GM12878 (cell line): ENCODE data around the gene PDZD2. TPM values are rescaled to one million over a fixed set of nuclear protein-coding genes. Genes with fewer than 3 reads are reported as not detected.

ENCODE experiments used
- ATAC-seq: fragments of 200-7000 bp; cut with Tn5 transposase; 3 replicates; pipeline ENCODE4 v1.9.1; 2020; ENCODE audit warnings: mild to moderate bottlenecking, moderate library complexity
- BruUV-seq: library from RNA; stranded (reverse); fragments of 400-500 nt; replicated peaks from 2 replicates; lab custom pipeline; 2021; lab: Mats Ljungman, UMichigan
- CTCF ChIA-PET: fragments of 300-600 bp; sonication (Branson Sonifier 250); formaldehyde crosslinking; extraction: SDS; loops from one replicate; lab custom pipeline; 2021; ENCODE audit warnings: inconsistent platforms; lab: Yijun Ruan, JAX
- POLR2A ChIA-PET: fragments of 350-600 bp; formaldehyde crosslinking; extraction: SDS; loops from one replicate; lab custom pipeline; 2021; ENCODE audit warnings: inconsistent platforms; lab: Charles Lee
- RAD21 ChIA-PET: fragments of 300-600 bp; sonication (Branson Sonifier 250); formaldehyde crosslinking; loops from one replicate; lab custom pipeline; 2023; ENCODE audit warnings: antibody characterized with exemption; ENCODE audit not compliant: unreplicated experiment; lab: Charles Lee
- SMC1A ChIA-PET: fragments of 300-600 bp; sonication (Branson Sonifier 250); formaldehyde crosslinking; loops from one replicate; lab custom pipeline; 2023; ENCODE audit not compliant: unreplicated experiment, uncharacterized antibody; lab: Charles Lee
- DNase-seq: peaks from one replicate; pipeline ENCODE4 v3.0.0-alpha.2; 2011; ENCODE audit warnings: low read depth, low spot score
- FAIRE-seq: peaks from 3 replicates; lab custom pipeline; 2011; peaks lifted over from hg19 to GRCh38; lab: Jason Lieb, UNC
- H2AFZ ChIP-seq: 2 replicates; pipeline ENCODE4 v1.6.0; 2011; ENCODE audit warnings: low read depth, low read length, control low read depth; ENCODE audit not compliant: control insufficient read depth
- H3K27ac ChIP-seq: 2 replicates; pipeline ENCODE4 v1.5.1; 2011; ENCODE audit warnings: control low read depth; ENCODE audit not compliant: control insufficient read depth, insufficient read depth
- H3K27me3 ChIP-seq, 2 experiments: replicated peaks in 1 of 2; 2 replicates each; pipeline versions ENCODE4 v1.6.0 to v1.6.1; 2011; ENCODE audit warnings: low read length in 1 of 2; ENCODE audit not compliant: control insufficient read depth in 2 of 2, insufficient read depth in 2 of 2
- H3K36me3 ChIP-seq, 2 experiments: 2 replicates each; pipeline ENCODE4 v1.5.1; 2011; ENCODE audit warnings: low read length in 1 of 2; ENCODE audit not compliant: control insufficient read depth in 2 of 2, insufficient read depth in 2 of 2
- H3K4me1 ChIP-seq: 2 replicates; pipeline ENCODE4 v1.6.1; 2011; ENCODE audit warnings: mild to moderate bottlenecking, low read length, moderate library complexity, mixed read lengths; ENCODE audit not compliant: control insufficient read depth, insufficient read depth
- H3K4me2 ChIP-seq: 2 replicates; pipeline ENCODE4 v1.6.0; 2011; ENCODE audit warnings: control low read depth; ENCODE audit not compliant: control insufficient read depth, insufficient read depth
- H3K4me3 ChIP-seq: fragments of 200-600 bp; sonication (generic); 2 replicates; pipeline ENCODE4 v1.5.1; 2016
- H3K79me2 ChIP-seq: 2 replicates; pipeline ENCODE4 v1.6.0; 2011; ENCODE audit warnings: low read length; ENCODE audit not compliant: control insufficient read depth, insufficient read depth
- H3K9ac ChIP-seq: 2 replicates; pipeline ENCODE4 v1.8.0; 2011; ENCODE audit warnings: low read length, control low read depth, mixed read lengths; ENCODE audit not compliant: control insufficient read depth, insufficient read depth
- H3K9me3 ChIP-seq: replicated peaks from 3 replicates; pipeline ENCODE4 v1.5.1; 2011; ENCODE audit warnings: mild to moderate bottlenecking, low read length; ENCODE audit not compliant: control insufficient read depth, insufficient read depth
- H4K20me1 ChIP-seq: 2 replicates; pipeline ENCODE4 v1.6.0; 2011; ENCODE audit not compliant: control insufficient read depth, insufficient read depth
- CHD4 ChIP-seq: fragments of 200-600 bp; sonication (generic); IDR thresholded peaks from 2 replicates; pipeline ENCODE4 v1.6.1; 2016; ENCODE audit warnings: mild to moderate bottlenecking
- DPF2 ChIP-seq: fragments of 450-650 bp; IDR thresholded peaks from 2 replicates; pipeline ENCODE4 v1.6.1; 2017; ENCODE audit warnings: mild to moderate bottlenecking
- KLF5 ChIP-seq: fragments of 450-650 bp; IDR thresholded peaks from 2 replicates; pipeline ENCODE4 v1.6.1; 2014; ENCODE audit warnings: mild to moderate bottlenecking; ENCODE audit not compliant: partially characterized antibody
- PAX5 ChIP-seq: IDR thresholded peaks from 2 replicates; pipeline ENCODE4 v1.6.1; 2011; ENCODE audit warnings: low read depth, low read length, borderline replicate concordance
- SRF ChIP-seq, 2 experiments: IDR thresholded peaks; 2 replicates each; pipeline ENCODE4 v1.6.1; 2011; ENCODE audit warnings: low read depth in 2 of 2, low read length in 2 of 2, mild to moderate bottlenecking in 1 of 2, moderate library complexity in 1 of 2
- TBL1XR1 ChIP-seq: IDR thresholded peaks from 2 replicates; pipeline ENCODE4 v1.6.1; 2012; ENCODE audit warnings: low read depth, low read length, improper control_type of control experiment
- ZNF274 ChIP-seq: IDR thresholded peaks from one replicate; pipeline ENCODE4 v1.8.0; 2011; ENCODE audit not compliant: insufficient read length, insufficient read depth
- WGBS: methylation state at CpG from one replicate; pipeline ENCODE4 v1.1.6; 2016; ENCODE audit warnings: low lambda C conversion rate; ENCODE audit not compliant: insufficient replicate concordance, insufficient coverage; ENCODE audit errors: missing lambda C conversion rate; 5-methylcytosine and 5-hydroxymethylcytosine counted together
- in situ Hi-C: fragments of 300-500 bp; cut with MboI; formaldehyde crosslinking; loops from 9 replicates; pipeline ENCODE4 v1.14.3; 2018; ENCODE audit warnings: mixed read lengths
- intact Hi-C: fragments of 100-400 bp; cut with micrococcal nuclease; formaldehyde crosslinking; loops from one replicate; pipeline ENCODE4 v1.14.2; 2022; ENCODE audit not compliant: unreplicated experiment
- polyA plus RNA-seq, 11 experiments: library from polyadenylated mRNA; depleted of rRNA in 4 of 11; unstranded in 6 of 11; stranded (reverse) in 5 of 11; fragments of >200 nt; fragmentation: Nextera tagmentation in 4 of 11; fragmentation: Illumina TruSeq in 1 of 11; extraction: Ambion mirVana in 4 of 11; extraction: Trizol in 1 of 11; gene quantifications; 1 replicate in 1 of 11; 2 replicates in 10 of 11; pipeline versions ENCODE4 v1.2.1 to v1.2.3, GENCODE V29; 2011 to 2016; ENCODE audit warnings: inconsistent platforms in 2 of 11, missing spikeins in 2 of 11, low read depth in 1 of 11
- total RNA-seq, 4 experiments: library from RNA; depleted of rRNA in 3 of 4; stranded (reverse); fragments of >200 nt in 3 of 4; fragmentation: Illumina TruSeq in 1 of 4; extraction: Trizol in 1 of 4; gene quantifications; 2 replicates each; pipeline versions ENCODE4 v1.2.1 to v1.2.3, GENCODE V29; 2013 to 2021
- TF ChIP-seq, protein P1 (sequence below): fragments of 450-650 bp; formaldehyde crosslinking; IDR thresholded peaks from 2 replicates; pipeline ENCODE4 v1.4.0; 2020; ENCODE audit warnings: mild to moderate bottlenecking, moderate library complexity
- TF ChIP-seq, protein P2 (sequence below): fragments of 450-650 bp; conservative IDR thresholded peaks from 2 replicates; pipeline ENCODE4 v1.6.1; 2017; ENCODE audit warnings: mild to moderate bottlenecking, moderate library complexity

The PDZD2 gene
- total and polyA plus RNA-seq, 10 of the 15 experiments (the other 5 are each of a cell fraction or from before 2014, with no cell fraction given): 0.01 to 0.58 (median 0.29) TPM; not detected in 3

DNA sequence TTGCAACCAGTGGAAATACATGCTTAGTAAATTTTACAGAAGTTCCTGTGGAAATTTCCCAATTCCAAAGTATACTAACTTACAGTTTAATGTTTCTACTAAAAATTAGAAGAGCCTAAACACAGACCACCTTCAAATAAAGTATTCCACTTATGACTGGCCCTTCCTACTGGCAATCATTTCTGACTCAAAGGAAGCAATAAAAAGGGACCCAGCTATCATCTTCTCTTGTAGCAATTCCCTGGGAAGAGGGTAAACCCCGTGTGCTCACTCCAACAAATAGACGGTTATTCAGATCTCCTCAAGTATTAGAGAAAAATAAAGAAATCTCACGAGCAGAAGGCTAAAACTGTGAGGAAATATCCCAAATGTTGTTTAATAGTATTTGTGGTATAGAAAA lies 491.9 kb downstream of the PDZD2 start:
- H2AFZ ChIP-seq: no peak overlapping the region
- no peak for FAIRE-seq
- no peaks in the 10 kb centered on the region for H3K27me3 ChIP-seq
- CTCF ChIA-PET: interaction anchor here (1.3 to 1.4 kb wide), 2 partner anchors 14 to 345 kb away, joined by 3 to 5 read pairs; no protein-coding TSS in a partner anchor
- BruUV-seq: TSS peak; percentile 18
- ATAC-seq: no peak
- no peak overlapping the region for H3K9ac ChIP-seq
- no peaks in the 10 kb centered on the region for H4K20me1 ChIP-seq
- no peaks in the 10 kb centered on the region for H3K4me1 ChIP-seq
- H3K9me3 ChIP-seq: no peaks in the 10 kb centered on the region
- RAD21 ChIA-PET: no interaction called here
- SMC1A ChIA-PET: interaction anchor here (1.3 kb wide), 1 partner anchor 10 kb away, joined by 4 read pairs; no protein-coding TSS in a partner anchor
- H3K27ac ChIP-seq: no peak overlapping the region
- peaks cover 5% of the 10 kb centered on the region for H3K79me2 ChIP-seq
- 63% methylated on average over 3 of the region's 3 CpGs for WGBS
- POLR2A ChIA-PET: no interaction called here
- no peak overlapping the region for H3K4me2 ChIP-seq
- H3K36me3 ChIP-seq: peaks cover 6 to 35% of the 10 kb centered on the region in 2 experiments
- no peak for DNase-seq
- no peak for TF ChIP-seq DPF2
- TF ChIP-seq ZNF274: no peak
- TF ChIP-seq CHD4: no peak
- no peak for TF ChIP-seq TBL1XR1
- no peak for TF ChIP-seq PAX5
- H3K4me3 ChIP-seq: no peak overlapping the region
- intact Hi-C loops (no loop called here), in situ Hi-C loops (no loop called here)

DNA sequence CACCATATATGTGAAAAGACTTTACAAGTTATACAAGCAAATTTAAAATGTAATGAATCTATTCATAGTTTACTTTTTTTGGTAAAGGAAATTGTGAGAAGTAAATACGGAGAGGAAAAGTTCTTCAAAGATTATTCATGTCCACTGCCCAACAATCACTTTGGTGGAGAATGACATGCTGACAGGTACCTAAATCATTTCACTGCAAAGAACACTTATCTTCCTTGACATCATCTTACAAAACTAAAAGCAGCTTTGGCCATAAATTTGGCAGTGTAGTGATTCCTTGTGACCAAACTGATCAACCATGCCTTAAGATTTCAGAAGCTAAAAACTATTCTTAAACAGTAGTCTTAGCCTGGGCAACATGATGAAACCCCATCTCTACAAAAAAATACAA lies 492.7 kb downstream of the PDZD2 start:
- BruUV-seq: no TSS peak
- ChIA-PET SMC1A (interaction anchor here (1.1 to 1.3 kb wide), 2 partner anchors 10 to 200 kb away, joined by 3 to 4 read pairs; no protein-coding TSS in a partner anchor), CTCF (interaction anchor here (1.3 to 1.4 kb wide), 2 partner anchors 13 to 346 kb away, joined by 3 to 5 read pairs; no protein-coding TSS in a partner anchor), POLR2A (no interaction called here), RAD21 (no interaction called here)
- Histone ChIP-seq H3K27ac (no peak overlapping the region), H2AFZ (no peak overlapping the region), H3K9me3 (no peaks in the 10 kb centered on the region), H3K36me3 (peaks cover 2 to 28% of the 10 kb centered on the region in 2 experiments), H4K20me1 (no peaks in the 10 kb centered on the region), H3K4me3 (no peak overlapping the region), H3K4me1 (no peaks in the 10 kb centered on the region), H3K79me2 (peaks cover 5% of the 10 kb centered on the region), H3K9ac (no peak overlapping the region), H3K27me3 (no peaks in the 10 kb centered on the region), H3K4me2 (no peak overlapping the region)
- DNase-seq (no peak), ATAC-seq (no peak), FAIRE-seq (peak; percentile 44)
- in situ Hi-C loops (no loop called here), intact Hi-C loops (no loop called here)
- WGBS: 97% methylated on average over 1 of the region's 1 CpG
- TF ChIP-seq SRF (IDR thresholded peaks at IDR 0.05; ENCODE audit: low read depth in 2 of 2, low read length in 2 of 2): no peak
- TF ChIP-seq KLF5: no peak
- TF ChIP-seq, protein P1, sequence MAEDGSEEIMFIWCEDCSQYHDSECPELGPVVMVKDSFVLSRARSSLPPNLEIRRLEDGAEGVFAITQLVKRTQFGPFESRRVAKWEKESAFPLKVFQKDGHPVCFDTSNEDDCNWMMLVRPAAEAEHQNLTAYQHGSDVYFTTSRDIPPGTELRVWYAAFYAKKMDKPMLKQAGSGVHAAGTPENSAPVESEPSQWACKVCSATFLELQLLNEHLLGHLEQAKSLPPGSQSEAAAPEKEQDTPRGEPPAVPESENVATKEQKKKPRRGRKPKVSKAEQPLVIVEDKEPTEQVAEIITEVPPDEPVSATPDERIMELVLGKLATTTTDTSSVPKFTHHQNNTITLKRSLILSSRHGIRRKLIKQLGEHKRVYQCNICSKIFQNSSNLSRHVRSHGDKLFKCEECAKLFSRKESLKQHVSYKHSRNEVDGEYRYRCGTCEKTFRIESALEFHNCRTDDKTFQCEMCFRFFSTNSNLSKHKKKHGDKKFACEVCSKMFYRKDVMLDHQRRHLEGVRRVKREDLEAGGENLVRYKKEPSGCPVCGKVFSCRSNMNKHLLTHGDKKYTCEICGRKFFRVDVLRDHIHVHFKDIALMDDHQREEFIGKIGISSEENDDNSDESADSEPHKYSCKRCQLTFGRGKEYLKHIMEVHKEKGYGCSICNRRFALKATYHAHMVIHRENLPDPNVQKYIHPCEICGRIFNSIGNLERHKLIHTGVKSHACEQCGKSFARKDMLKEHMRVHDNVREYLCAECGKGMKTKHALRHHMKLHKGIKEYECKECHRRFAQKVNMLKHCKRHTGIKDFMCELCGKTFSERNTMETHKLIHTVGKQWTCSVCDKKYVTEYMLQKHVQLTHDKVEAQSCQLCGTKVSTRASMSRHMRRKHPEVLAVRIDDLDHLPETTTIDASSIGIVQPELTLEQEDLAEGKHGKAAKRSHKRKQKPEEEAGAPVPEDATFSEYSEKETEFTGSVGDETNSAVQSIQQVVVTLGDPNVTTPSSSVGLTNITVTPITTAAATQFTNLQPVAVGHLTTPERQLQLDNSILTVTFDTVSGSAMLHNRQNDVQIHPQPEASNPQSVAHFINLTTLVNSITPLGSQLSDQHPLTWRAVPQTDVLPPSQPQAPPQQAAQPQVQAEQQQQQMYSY: no peak
- TF ChIP-seq, protein P2, sequence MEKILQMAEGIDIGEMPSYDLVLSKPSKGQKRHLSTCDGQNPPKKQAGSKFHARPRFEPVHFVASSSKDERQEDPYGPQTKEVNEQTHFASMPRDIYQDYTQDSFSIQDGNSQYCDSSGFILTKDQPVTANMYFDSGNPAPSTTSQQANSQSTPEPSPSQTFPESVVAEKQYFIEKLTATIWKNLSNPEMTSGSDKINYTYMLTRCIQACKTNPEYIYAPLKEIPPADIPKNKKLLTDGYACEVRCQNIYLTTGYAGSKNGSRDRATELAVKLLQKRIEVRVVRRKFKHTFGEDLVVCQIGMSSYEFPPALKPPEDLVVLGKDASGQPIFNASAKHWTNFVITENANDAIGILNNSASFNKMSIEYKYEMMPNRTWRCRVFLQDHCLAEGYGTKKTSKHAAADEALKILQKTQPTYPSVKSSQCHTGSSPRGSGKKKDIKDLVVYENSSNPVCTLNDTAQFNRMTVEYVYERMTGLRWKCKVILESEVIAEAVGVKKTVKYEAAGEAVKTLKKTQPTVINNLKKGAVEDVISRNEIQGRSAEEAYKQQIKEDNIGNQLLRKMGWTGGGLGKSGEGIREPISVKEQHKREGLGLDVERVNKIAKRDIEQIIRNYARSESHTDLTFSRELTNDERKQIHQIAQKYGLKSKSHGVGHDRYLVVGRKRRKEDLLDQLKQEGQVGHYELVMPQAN: no peak
